KOPT-K1 (cell line): ENCODE results near the gene FNDC3B.

ENCODE experiments used
- H3K27ac ChIP-seq: fragments of 200-600 bp; sonication (generic); 2 replicates; pipeline ENCODE4 v1.5.1; 2016; ENCODE audit warnings: antibody characterized with exemption, mild to moderate bottlenecking, low read depth, low read length; ENCODE audit not compliant: poor library complexity, severe bottlenecking
- H3K36me3 ChIP-seq: fragments of 200-600 bp; sonication (generic); 2 replicates; pipeline ENCODE4 v1.5.1; 2017; ENCODE audit warnings: antibody characterized with exemption, mild to moderate bottlenecking, low read length, moderate library complexity; ENCODE audit not compliant: insufficient read depth
- H3K9me3 ChIP-seq: fragments of 200-600 bp; sonication (generic); 2 replicates; pipeline ENCODE4 v1.5.1; 2017; ENCODE audit warnings: antibody characterized with exemption, low read length, mild to moderate bottlenecking; ENCODE audit not compliant: insufficient read depth, poor library complexity, severe bottlenecking

FNDC3B gene

DNA sequence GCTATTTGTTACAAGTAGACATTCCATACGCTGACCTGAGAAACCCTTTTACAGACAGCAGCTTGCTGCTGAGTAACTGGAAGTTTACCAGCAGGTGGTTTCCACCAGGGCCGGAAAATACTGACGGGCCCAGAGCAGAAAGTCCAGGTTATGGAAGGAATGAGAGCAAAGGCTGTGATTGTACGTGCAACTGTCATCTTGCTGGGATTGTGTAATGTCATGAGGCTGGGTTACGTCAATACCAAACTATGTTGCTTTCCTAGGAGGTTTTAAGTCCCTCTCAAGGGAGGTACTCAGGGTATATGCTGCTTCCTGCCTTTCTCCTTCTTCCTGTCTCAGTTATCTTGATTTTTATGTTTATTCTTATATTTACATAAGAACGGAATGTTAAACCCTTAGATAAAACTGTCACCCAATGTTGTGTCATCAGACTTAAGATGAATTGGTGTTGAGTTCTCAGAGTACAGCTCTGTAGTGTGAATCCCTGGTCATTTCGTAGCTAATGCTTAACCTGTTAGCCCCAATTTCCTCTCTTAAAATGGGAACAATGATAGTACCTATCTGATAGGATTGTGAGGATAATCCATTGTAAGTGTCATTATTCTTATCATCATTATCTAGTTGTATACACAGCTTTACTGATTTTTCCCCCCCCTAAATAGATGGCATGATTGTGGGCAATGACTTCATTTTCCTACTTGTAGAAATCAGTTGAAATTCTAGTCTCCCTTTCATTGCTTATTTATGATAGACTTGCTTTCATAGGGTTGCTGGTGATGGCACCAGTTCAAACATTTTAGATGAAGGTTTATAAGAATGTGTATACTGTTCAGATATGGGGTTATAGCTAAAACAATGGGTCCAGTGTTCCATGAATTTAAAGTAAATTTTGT, 101.4 kb downstream of the FNDC3B start:
- Histone ChIP-seq H3K9me3 (no peaks in the 10 kb centered on the region), H3K36me3 (no peaks in the 10 kb centered on the region), H3K27ac (no peak overlapping the region)

DNA sequence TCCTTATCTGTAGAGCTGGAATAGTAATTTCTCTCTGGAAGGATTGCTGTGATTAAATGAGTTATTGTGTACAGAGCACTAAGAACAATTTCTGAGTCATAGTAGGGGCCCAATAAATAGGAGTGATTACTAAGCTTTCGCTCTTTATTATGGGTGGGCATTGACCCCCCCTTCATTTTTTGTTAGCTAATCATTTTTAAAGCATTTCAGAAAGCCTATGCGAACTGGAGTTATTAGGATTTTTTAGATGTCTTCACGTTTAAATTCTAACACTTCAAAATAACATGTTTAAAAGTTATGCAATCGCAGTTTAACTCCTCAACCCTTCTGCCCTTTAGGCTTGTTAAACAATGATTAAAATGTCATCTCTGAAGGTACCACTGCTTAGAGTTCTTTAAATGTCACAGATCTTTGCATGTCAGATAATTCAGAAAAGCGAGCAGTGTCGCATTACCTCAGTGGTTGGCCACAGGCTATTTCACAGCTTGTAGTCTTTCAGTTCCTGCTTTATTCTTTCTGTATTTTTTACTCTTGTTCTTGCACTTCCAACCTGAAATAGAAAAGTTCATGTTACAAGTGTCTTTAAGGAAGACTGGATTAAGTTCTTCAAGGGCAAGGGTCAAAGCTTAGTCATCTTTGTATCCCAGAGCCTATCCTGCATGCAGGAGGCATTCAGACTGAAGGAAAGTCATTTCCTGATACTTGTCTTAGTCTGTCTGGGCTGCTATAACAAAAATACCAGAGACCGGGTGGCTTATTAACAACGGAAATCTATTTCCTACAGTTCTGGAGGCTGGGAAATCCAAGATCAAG, 102.9 kb downstream of the FNDC3B start:
- Histone ChIP-seq H3K9me3 (no peaks in the 10 kb centered on the region), H3K36me3 (no peaks in the 10 kb centered on the region), H3K27ac (no peak overlapping the region)

DNA sequence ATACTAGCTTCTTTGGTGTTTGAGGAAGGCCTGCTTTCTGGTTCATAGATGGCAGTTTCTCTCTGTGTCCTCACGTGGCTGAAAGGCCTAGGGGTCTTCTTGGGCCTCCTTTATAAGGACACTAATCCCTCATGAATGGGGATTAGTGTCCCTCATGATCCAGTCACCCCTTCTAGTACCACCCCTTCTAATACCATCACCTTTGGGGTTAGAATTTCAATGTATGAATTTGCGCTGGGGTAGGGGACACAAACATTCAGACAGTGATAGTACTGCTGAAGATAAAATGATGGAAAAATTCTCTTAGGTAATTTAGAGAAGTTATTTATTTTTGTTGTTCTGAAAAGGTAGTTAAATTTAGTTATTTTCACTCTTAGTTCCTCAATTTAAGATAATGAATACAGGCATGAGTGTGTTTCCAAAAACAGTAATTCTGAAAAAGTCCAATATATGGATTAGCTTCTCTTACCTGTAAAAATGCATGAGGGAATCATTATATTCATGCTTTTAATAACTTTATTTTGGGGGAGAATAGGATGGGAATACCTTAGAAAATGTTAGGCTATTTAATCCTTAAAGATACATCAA, 103.6 kb downstream of the FNDC3B start:
- H3K27ac ChIP-seq = no peak overlapping the region

GRCh38 chr3:172143739-172144497, 104.5 kb downstream of the FNDC3B start:
- no peak overlapping the region for H3K27ac ChIP-seq
- no peaks in the 10 kb centered on the region for H3K36me3 ChIP-seq
- no peaks in the 10 kb centered on the region for H3K9me3 ChIP-seq

More for the DNA sequence above, 103.6 kb downstream of the FNDC3B start:
- Histone ChIP-seq H3K36me3 (no peaks in the 10 kb centered on the region), H3K9me3 (no peaks in the 10 kb centered on the region)

DNA sequence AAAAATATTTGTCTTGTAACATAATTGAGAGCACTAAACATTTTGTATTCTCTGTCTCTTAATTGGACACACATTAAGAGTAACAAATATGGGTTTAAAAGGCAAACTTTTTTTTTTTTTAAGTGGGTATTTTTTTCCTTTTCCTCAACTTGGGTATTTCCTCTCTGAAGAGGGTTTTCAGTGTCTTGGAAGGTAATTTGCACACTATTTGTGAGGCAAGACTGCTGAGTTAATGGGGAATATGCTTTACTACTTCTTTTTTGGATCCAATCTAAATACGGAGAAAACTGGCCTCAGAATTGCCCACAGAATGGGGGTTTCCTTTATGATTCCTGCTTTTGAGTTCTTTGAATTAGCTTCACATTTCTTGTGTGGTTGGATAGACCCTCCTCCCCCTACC, 105.2 kb downstream of the FNDC3B start:
- Histone ChIP-seq H3K27ac (no peak overlapping the region), H3K36me3 (no peaks in the 10 kb centered on the region), H3K9me3 (no peaks in the 10 kb centered on the region)

DNA sequence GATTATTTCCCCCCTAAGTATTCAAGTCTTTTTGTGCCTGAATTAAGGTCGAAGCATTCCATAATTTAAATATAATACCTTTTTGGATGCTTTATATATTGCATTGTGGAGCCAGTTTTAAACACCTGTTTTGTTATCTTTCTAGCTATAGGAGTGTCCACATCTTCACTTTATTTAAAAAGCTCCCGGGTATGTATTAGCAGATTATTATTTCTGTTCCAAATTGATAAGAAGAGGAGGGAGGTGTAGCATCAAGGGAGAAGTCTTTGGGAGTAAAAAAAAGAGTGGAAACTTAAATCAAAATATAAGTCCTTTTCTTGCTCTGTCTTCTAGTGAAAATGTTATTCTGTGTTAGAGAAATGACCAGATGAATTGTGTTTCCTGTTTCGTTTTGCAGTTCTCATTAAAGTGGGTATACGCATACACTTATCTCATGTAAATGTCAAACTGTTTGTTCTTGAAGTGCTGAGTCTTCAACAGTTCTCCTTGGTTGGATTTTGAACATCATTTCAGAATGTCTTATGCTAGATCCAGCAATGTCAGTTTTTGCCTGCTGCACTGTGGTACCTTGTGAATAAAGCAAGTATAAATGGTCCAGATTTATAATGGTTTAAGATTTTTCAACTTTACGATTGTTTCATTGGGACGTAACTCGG, 105.8 kb downstream of the FNDC3B start:
- no peaks in the 10 kb centered on the region for H3K9me3 ChIP-seq
- H3K27ac ChIP-seq = no peak overlapping the region
- no peaks in the 10 kb centered on the region for H3K36me3 ChIP-seq

DNA sequence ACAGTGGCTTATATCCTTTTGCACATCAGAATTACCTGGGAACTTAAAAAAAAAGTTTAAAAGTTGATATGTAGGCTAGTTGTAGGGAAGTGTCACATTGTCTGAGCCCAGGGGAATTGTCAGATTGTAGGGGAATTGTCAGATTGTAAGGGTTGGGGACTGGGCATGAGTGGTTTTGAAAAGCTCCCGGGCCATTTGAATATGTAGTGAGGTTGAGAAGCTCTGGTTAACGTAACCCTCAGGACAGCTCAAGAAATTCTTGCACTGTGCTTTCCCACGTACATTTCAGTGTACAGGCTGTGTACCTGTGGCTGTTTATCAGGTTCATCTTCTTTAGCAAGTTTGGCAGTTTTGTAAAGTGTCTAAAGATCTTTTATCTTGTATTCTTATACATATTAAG, 107.0 kb downstream of the FNDC3B start:
- H3K27ac ChIP-seq = no peak overlapping the region
- no peaks in the 10 kb centered on the region for H3K9me3 ChIP-seq
- H3K36me3 ChIP-seq = no peaks in the 10 kb centered on the region

GRCh38 chr3:172147113-172147818, 107.9 kb downstream of the FNDC3B start:
- no peak overlapping the region for H3K27ac ChIP-seq
- H3K36me3 ChIP-seq = no peaks in the 10 kb centered on the region
- H3K9me3 ChIP-seq = no peaks in the 10 kb centered on the region

GRCh38 chr3:172148241-172148640, 108.9 kb downstream of the FNDC3B start:
- Histone ChIP-seq H3K27ac (no peak overlapping the region), H3K36me3 (no peaks in the 10 kb centered on the region), H3K9me3 (no peaks in the 10 kb centered on the region)

DNA sequence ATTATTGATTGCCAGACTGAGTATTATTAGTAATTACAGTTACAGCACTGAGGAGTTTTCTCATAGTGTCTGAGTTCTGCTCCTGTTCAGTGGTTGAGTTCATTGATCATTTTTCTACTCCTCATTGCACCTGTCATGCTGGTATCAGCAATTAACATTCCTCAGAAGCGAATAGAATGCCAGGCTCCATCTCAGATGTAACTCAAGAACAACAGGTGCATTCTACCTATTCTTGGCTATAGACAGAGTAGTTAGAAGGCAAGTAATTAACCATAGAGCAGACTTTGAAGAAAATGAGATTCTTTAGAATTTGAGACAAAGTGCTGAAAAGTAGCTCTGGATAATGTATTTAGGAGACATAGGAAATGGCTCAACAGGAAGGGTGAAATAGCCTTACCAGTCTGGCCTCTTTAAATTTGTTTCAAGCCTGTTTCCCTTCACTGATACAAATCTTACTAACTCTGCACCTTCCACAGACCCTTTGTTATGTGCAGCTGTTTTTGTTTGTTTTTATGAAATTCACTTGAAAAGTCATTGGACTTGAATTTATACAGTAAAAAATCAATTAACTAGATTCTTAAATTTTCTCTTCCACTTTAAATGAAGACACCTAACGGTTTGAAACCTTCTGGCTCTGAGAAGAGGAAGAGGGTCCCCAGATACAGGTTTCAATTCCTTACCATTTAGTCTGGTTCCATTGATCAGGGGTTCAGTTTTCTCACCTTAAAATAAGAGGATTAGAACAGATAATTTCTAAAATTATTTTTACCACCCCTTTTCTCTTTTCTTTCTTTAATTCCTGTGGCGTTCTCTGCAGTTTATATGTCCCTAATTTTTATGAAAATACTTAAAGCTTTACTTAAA, 109.6 kb downstream of the FNDC3B start:
- H3K9me3 ChIP-seq = no peaks in the 10 kb centered on the region
- no peak overlapping the region for H3K27ac ChIP-seq
- H3K36me3 ChIP-seq = no peaks in the 10 kb centered on the region

- no peaks in the 10 kb centered on the region for H3K36me3 ChIP-seq
- no peaks in the 10 kb centered on the region for H3K9me3 ChIP-seq
- H3K27ac ChIP-seq = no peak overlapping the region
These were observed 110.9 kb downstream of the FNDC3B start for GRCh38 chr3:172150268-172150667.

GRCh38 chr3:172150913-172151650, 111.7 kb downstream of the FNDC3B start:
- H3K27ac ChIP-seq = no peak overlapping the region
- H3K9me3 ChIP-seq = no peaks in the 10 kb centered on the region

More at GRCh38 chr3:172150913-172151650, 111.7 kb downstream of the FNDC3B start:
- no peaks in the 10 kb centered on the region for H3K36me3 ChIP-seq
